ENCODE measurements around the gene SOX6.

GRCh38 chr11:15988016-15988550 lies 368.3 kb downstream of the SOX6 start:
- no peak for TF ChIP-seq CTCF (IDR thresholded peaks at IDR 0.05; ENCODE audit: insufficient read depth, low read depth, low read length)
- TF ChIP-seq EZH2 (IDR thresholded peaks at IDR 0.05; ENCODE audit: insufficient read depth, low read length) = no peak

Measured in astrocyte (in vitro differentiated cells and primary cell).